Measurements from ENCODE around the gene KRT8.

DNA sequence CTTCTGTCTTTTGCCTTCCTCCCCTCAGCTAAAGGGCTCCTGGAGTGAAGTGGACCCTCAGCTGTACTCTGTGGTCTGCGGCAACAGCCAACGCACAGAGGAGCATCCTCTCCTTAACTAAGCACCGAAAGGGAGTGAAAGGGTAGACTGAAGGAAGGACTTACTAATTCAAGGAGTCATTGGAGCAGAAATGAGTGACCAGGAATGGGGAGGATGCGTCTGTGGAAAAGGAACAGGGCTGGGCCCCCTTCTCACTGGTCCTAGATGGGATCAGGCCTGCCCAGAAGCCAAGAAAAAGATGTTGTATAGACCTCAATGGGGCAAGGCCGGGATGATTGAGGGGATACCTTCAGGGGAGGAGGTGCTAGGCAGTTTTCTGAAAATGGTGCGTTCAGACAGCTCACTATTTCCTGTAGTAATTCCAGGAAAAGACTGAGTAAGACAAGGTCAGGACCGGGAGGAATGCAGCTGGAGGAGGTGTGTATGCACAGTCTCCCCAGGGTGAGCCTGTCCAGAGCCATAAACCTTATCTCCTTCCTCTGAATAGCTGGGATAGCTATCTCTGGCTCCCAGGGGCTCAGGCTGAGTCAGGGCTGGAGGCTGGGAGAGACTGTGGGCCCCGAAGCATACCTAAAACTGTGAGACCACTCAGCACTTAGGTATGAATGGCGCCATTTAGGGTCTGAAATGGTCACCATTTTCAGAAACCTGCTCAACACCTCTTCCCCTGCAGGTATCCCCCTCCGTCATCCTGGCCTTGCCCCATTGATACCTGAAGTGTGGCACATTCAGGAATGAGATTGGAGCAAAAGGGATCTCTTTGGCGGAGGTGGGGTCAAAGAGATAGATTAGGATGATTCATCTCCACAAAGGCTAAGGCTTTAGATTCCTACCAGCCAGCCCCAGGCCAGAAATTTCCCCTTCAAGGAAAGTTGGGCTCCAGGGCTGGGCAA, 20.2 kb upstream of the KRT8 start:
- TF ChIP-seq, protein P1, sequence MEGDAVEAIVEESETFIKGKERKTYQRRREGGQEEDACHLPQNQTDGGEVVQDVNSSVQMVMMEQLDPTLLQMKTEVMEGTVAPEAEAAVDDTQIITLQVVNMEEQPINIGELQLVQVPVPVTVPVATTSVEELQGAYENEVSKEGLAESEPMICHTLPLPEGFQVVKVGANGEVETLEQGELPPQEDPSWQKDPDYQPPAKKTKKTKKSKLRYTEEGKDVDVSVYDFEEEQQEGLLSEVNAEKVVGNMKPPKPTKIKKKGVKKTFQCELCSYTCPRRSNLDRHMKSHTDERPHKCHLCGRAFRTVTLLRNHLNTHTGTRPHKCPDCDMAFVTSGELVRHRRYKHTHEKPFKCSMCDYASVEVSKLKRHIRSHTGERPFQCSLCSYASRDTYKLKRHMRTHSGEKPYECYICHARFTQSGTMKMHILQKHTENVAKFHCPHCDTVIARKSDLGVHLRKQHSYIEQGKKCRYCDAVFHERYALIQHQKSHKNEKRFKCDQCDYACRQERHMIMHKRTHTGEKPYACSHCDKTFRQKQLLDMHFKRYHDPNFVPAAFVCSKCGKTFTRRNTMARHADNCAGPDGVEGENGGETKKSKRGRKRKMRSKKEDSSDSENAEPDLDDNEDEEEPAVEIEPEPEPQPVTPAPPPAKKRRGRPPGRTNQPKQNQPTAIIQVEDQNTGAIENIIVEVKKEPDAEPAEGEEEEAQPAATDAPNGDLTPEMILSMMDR (IDR thresholded peaks at IDR 0.05; ENCODE audit: poor library complexity, severe bottlenecking), result no peak
- TF ChIP-seq EZH2 (IDR thresholded peaks at IDR 0.05; ENCODE audit: borderline replicate concordance, insufficient read depth, low read length, poor library complexity, severe bottlenecking), result no peak
- TF ChIP-seq EP300 (conservative IDR thresholded peaks at IDR 0.05; ENCODE audit: poor library complexity, severe bottlenecking), result no peak
